CD4-positive, alpha-beta T cell treated with Interleukin-4 for 1 hour (primary cell): ENCODE measurements around the gene ABCC6.
"Not testable (repeated sequence)": the region's sequence is repeated elsewhere in the genome, so short reads cannot be mapped to it uniquely, and the experiment has no call there.

Experiments used
- DNase-seq, 2 donors: peaks; one replicate each; pipeline ENCODE4 v3.0.0-alpha.2; 2020 to 2022

The ABCC6 gene

DNA sequence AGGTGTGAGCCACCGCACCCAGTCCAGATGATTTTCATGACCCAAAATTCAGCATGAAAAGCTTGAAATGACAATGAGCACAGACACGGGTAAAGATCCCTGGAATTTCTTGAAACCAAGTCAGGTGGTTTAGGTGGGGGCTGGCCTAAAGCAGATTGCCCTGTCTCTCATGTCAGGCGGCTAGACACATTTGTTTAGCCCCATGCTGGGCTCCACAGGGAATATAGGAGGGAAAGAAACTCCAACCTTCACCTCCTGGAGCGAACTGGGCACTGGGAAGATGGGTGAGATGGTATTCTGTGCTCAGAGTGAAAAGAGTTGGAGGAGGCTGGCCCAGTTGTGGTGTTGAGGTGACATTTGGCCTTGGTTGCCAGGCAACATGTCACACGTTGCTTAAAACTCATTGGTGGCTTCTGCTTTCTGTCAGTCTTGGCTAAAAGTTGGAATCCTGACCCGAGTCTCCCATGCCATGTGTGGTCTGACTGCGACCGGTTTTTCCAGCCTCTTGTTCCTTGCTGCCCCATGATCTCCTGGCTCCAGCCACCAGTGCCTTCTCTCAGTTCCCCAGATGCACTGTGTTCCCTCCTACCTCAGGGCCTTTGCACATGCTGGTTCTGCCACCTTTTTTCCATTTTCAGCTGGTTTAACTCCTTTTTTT is 113.7 kb downstream of the ABCC6 start:
- no peak for DNase-seq

DNA sequence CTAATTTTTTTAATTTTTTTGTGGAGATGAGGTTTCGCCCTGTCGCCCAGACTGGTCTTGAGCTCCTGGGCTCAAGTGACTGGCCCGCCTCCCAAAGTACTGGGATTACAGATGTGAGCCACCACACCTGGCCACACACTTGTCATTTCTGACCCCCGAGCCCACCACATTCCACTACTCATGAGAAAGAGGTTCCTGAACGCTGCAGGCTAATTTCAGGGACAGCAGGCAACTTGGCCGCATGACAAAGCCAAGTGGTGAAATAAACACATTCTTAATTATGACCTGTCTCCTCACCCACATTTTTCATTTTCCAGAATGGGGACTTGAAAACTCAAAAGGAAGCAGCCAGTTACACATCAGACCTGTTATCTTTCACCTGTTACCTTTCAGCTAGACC is 114.5 kb downstream of the ABCC6 start:
- DNase-seq = no peak

GRCh38 chr16:16107839-16108238 is 115.5 kb downstream of the ABCC6 start:
- DNase-seq = no peak

GRCh38 chr16:16106466-16106865 is 116.8 kb downstream of the ABCC6 start:
- DNase-seq = no peak

GRCh38 chr16:16105646-16106045 is 117.6 kb downstream of the ABCC6 start:
- DNase-seq = no peak

DNA sequence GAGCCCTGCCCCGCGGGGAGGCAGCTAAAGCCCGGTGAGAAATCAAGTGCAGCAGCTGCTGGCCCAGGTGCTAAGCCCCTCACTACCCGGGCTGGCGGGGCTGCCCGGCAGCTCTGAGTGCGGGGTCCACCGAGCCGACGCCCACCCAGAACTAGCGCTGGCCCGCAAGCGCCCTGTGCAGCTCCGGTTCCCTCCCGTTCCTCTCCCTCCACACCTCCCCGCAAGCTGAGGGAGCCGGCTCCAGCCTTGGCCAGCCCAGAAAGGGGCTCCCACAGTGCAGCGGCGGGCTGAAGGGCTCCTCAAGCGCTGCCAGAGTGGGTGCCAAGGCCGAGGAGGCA is 118.5 kb downstream of the ABCC6 start:
- DNase-seq = not testable (repeated sequence)

- not testable (repeated sequence) for DNase-seq
Observed at GRCh38 chr16:16104132-16104803, 119.0 kb downstream of the ABCC6 start.

DNA sequence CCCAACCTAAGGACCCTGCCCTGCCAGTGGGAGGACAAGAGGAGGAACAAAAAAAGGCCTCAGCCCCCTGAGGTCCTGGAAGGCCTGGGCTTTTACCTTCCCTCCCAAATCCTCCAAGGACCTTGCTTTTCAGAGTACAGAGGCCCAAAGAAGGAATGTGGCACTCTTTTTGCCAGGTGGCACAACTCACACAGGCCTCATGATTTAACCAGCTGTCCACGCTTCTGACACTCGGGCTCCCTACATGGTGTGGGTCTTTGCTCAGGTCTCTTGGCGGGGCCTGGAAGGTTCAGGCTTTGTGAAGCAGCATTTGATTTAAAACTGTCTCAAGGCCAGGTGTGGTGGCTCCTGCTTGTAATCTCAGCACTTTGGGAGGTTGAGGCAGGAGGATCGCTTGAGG is 120.6 kb downstream of the ABCC6 start:
- no peak for DNase-seq

GRCh38 chr16:16101585-16101984 is 121.7 kb downstream of the ABCC6 start:
- DNase-seq = no peak

DNA sequence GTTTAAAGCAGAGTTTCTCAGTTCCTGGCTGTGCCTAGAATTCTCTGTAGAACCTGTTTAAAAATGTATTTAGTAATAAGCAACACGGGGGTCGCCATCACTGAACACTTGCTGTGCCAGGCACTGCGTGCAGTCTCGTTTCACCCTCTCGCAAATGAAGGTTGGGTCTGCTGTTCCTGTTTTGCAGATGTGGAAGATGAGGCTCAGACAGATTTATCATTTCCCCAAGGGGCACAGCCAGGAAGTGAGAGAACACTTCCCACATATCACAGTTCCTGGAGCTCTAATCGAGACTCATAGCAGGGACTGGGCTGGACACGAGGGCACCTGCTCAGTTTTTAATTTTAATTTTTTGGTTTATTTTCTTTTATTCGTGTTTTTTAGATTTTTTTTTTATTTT is 122.7 kb downstream of the ABCC6 start:
- no peak for DNase-seq

DNA sequence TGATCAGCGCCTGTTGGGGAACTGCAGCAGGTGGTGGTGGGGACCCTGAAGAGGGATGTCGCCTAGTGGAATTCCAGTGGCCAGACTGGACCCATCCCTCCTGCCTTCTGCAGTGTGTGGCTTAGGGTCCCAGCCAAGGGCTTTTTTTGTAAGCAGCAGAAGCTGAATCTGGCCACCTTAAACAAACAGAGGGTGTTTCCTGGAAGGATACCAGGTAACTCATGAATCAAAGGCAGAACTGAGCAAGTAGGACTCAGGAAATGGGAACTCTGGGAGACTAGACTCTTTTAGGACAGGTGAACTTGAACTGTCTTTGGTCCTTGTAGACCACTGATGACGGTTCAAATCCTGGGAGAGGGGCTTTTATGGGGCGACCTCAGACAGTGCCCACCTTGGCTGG is 124.0 kb downstream of the ABCC6 start:
- DNase-seq = no peak
